Measurements from ENCODE around the gene PHLPP2.
A peak's percentile ranks its signal among the peaks of the same experiment; 100 is the strongest.
"Not testable (repeated sequence)": the region's sequence is repeated elsewhere in the genome, so short reads cannot be mapped to it uniquely, and the experiment has no call there.

The PHLPP2 gene

DNA sequence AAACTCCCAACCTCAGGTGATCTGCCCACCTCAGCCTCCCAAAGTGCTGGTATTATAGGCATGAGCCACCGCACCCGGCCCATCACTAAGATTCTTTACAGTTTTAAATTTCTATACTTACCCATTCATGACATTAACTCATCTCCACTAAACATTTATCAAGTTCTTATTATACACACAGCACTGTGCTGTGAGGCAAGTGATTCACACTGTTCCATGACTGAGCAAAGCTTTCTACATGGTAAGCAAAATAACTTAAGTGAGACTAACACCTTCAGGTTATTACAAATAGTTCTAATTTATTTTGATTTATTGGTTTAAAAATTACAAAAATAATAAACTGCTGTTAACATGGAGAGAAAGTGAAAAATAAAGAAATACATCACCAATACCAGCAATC, 65.0 kb downstream of the PHLPP2 start:
- no peak for DNase-seq

GRCh38 chr16:71658771-71659170, 65.7 kb downstream of the PHLPP2 start:
- DNase-seq, result no peak

DNA sequence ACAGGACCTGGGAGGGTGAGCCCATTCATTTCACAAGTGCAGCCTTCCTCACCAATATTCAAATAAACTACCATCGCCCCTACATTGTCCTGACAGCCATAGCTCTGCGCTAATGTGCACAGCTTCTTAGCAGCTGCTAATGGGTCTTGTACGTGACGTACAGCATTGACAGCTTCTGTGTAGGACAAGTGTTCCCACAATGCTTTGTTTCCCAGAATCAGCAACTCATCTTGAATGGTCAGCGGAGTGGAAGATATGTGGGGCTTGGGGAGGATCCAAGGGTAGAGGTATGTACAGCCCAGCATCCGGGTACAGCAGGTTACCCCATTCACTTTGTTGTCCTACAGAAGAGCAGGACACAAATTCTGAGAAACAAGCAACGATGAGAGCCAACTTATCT, 74.8 kb downstream of the PHLPP2 start:
- no peak for DNase-seq

- no peak for DNase-seq
Observed at GRCh38 chr16:71648921-71649320, 75.6 kb downstream of the PHLPP2 start.

- peak; percentile 80 for DNase-seq
Observed at GRCh38 chr16:71648162-71648561, 76.3 kb downstream of the PHLPP2 start.

DNA sequence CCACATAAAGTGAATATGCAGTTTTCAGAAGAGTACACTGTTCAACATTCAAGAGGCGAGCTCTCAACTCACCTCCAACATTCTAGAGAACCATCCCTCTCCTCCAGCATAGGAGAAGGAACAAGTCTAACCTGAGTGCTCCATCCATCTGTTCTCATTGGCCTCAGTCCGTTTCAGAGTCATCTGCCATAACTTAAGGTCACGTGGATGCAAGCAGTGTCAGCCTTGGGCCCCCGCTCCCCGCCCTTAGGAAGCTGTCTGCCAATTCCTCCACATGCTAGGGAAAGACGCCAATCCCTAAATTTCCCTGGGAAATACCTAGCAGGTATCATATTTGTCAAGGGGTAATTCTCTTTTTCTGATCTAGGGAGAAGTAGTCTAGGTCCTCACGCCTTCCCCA, 77.1 kb downstream of the PHLPP2 start:
- DNase-seq, result no peak

- peak; percentile 19 for DNase-seq
Observed at GRCh38 chr16:71645450-71645849, 79.1 kb downstream of the PHLPP2 start.

DNA sequence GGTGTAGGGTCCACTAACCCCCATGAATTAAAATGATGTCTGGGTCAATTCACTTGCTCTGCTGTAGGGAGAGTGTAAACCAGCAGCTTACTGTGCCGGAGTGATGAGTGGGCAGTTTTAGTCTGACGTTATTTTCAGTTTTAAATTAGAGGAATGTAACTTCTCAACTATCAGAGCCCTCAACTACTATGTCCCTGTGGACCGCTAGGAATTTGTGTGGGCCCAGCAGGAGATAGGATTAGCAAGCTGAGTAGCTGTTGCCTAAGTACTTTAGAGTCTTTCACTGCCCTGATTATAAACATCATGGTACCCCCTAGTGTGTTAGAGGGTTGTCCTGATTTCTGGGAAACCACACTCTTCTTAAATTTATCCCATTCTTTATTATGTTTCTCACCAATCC, 87.1 kb downstream of the PHLPP2 start:
- DNase-seq, result no peak

DNA sequence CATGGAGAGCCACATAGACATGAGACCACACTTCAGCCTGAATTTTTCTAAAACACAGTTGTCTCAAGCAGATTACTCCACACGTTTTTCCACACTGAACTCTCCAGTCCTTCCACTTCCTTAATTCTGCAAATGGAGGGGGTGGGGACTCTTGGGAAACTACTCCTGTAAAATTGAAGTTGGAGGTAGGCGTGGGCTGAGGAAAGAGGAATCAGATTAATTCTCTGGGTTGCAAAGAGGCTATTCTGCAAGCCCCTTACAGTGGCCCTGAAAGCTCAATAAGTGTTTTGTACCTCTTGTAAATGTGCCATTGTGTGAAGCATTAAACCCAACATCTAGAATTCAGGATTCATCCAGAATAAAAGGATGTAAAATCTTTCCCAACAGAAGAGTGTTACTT, 88.9 kb downstream of the PHLPP2 start:
- DNase-seq, result no peak

- DNase-seq, result no peak
Observed at GRCh38 chr16:71631776-71632175, 92.7 kb downstream of the PHLPP2 start.

GRCh38 chr16:71630808-71631207, 93.7 kb downstream of the PHLPP2 start:
- DNase-seq, result no peak

GRCh38 chr16:71629278-71630016, 95.1 kb downstream of the PHLPP2 start:
- DNase-seq, result peak; percentile 80

GRCh38 chr16:71628810-71629209, 95.7 kb downstream of the PHLPP2 start:
- DNase-seq, result peak; percentile 56

GRCh38 chr16:71627731-71628181, 96.7 kb downstream of the PHLPP2 start:
- peak; percentile 37 for DNase-seq

GRCh38 chr16:71626858-71627213, 97.7 kb downstream of the PHLPP2 start:
- DNase-seq, result no peak

DNA sequence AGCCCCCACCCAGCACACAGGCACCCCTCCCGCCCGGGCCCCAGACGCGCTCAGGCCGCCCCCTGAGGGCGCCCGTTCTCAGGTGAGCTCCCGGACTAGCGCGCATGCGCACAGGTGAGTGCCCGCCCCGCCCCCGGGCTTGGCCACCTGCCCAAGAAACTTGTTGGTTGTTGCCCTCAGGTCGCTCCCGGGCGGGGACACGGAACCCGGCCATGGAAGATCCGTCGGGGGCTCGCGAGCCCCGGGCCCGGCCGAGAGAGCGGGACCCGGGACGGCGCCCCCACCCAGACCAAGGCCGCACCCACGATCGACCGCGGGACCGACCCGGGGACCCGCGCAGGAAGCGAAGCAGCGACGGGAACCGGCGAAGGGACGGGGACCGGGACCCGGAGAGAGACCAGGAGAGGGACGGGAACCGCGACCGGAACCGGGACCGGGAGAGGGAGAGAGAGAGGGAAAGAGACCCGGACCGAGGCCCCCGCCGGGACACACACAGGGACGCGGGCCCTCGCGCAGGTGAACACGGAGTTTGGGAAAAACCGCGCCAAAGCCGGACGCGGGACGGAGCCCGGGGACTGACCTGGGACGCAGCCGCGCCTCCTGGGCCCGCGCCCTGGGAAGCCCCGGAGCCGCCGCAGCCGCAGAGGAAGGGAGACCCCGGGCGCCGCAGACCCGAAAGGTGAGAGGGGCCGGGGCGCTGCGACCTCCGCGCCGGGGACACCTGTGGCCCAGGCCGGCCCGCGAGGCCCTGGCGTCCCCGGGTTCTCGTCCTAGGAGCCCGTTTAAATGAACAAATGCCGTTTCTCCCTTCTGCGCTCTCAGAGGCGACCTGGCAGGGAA, 98.3 kb downstream of the PHLPP2 start, which contains the start of gene MARVELD3:
TSS of gene MARVELD3 (plus strand) at position 167 of the 840 bp plus-strand sequence. CDS start at position 213, 46 bp downstream.
- peak; percentile 68 for DNase-seq

DNA sequence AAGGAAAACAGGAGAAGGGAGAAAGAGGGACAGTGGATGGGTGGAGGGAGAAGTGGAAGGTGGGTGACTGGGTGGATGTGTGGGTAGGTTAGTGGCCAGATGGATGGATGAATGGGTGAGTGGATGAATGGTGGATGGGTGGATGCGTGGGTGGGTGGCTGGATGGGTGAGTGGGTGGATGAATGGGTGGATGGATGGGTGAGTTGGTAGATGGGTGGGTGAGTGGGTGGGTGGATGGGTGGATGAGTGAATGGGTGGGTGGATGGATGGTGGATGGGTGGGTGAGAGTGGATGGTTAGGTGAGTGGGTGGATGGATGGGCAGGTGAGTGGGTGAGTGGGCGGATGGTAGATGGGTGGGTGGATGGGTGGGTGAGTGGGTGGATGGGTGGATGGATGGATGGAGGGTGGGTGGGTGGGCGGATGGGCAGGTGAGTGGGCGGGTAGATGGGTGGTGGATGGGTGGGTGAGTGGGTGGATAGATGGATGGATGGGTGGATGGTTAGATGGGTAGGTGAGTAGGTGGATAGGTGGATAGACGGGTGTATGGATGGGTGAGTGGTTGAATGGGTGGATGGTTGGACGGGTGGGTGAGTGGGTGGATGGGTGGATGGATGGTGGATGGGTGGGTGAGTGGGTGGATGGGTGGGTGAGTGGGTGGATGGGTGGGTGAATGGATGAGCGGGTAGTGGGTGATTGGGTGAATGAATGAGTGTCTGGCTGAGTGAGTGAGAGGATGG, 99.2 kb downstream of the PHLPP2 start:
- no peak for DNase-seq

DNA sequence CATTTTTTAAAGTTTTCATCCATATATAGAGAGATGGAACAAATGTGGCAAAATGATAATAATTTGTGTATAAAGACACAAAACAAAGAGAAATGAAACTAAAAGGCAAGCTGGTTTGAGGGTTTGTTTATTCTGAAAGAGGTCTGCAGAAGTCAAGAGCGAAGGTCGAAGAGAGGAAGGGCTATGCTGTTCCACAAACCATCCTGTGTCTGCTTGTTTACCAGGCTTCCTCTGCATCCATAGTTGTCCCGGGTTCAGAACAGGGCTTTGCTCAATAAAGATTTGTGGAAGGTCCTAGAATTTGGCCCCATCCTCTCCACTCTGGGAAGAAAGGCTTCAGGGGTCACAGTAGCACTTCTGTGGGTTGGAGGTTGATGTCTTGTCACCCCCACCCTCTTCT, 100.9 kb downstream of the PHLPP2 start:
- DNase-seq, result no peak

DNA sequence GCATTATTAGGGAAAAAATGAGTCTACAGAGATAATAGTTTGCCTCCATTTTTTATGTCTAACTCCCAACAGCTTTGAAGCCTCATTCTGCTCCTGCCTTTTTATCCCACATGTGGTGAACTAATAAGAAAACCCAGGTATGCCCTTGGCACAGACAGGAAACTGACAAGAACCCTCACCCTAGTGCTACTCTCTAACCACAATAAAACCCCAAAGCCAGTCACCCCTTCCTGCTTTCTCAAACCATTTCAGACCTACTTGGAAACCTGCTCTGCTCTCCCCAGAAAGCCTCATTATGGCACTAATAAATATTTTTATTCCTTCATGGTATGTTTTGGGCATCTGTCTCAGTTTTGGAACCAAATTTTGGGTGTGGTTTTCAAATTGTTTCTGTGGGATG, 102.4 kb downstream of the PHLPP2 start:
- DNase-seq, result no peak

DNA sequence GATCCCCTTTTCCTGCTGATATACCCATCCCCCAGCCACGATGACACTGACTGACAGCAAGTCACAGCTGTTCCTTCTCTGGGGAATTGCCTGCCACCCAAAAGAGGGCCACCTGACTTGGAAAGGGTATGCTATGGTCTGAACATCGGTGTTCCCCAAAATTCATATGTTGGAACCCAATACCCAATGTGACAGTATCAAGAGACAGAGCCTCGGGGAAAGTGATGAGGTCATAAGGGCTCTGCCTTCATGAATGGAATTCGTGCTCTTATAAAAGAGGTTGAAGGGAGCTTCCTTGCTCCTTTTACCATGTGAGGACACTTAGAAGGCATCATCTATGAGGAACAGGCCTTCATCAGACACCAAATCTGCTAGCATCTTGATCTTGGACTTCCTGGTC, 106.1 kb downstream of the PHLPP2 start:
- DNase-seq, result no peak

DNA sequence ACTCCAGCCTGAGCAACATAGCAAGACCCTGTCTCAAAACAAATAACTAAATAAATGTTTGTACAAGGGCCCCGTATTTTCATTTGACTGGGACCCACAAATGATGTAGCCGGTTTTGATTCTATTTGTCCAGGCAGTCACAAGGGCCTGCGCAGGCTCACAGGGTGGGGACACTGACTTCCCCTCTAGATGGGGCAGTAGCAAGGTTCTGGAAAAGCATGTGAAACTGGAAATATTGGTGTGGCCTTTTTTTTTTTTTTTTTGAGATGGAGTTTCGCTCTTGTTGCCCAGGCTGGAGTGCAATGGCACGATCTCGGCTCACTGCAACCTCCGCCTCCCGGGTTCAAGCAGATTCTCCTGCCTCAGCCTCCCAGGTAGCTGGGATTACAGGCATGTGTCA, 109.5 kb downstream of the PHLPP2 start:
- not testable (repeated sequence) for DNase-seq

DNA sequence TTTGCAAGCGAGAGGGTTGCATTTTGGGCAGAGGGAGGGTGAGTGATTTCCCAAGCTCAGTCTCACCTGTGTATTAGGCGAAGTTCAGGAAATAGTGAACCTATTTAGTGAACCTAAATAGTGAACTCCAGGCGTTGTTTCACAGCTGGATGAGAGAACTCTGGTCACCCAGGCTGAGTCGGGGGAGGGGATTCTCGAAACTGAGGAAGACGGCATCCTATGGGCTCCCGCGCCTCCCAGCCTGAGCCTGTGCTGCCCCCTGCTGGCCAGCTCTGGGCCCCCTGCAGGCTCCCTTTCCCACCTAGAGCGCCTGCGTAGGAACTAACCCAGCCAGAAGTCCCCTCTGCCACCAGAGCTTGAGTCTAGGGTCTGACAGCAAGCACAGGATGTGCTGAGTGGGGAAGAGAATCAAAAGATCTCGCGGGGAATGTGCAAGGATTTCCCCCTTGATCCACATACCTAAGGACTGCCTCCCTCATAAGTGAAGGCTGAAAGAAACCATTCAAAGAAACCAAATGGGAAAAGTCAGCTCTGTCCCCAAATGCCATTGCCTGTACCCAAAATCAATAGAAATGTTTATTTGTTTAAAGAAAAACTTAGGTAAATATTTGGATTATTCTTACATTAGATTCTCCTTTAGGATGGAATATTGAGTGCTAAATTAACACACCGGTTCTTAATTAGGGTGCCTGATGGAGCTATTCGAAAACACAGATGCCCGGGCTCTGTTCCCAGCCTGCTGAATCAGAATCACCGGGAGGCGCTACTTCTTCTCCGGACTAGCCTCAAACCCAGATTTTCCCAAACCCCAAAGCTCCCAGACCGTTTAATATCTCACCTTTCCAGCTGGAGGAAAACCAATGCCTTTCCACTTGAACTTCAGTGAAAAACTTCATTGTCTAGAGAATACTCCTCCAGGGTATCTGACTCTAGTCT, 113.3 kb downstream of the PHLPP2 start:
- peak; percentile 18 for DNase-seq

Measured in NCI-H2171 (cell line).